ENCODE results near the gene CCND1.

CCND1 gene

GRCh38 chr11:69635804-69636511 is 5.0 kb upstream of the CCND1 start:
- H3K4me3 ChIP-seq (ENCODE audit: control insufficient read depth, low read depth, low read length) = peak overlapping the region; percentile 25
- DNase-seq (ENCODE audit: low read depth) = no peak
- no peak for TF ChIP-seq CTCF (conservative IDR thresholded peaks at IDR 0.05; ENCODE audit: control insufficient read depth, insufficient read depth, low read depth, low read length)

GRCh38 chr11:69636512-69637197 is 4.3 kb upstream of the CCND1 start:
- DNase-seq (ENCODE audit: low read depth) = peak; percentile 87
- TF ChIP-seq CTCF (conservative IDR thresholded peaks at IDR 0.05; ENCODE audit: control insufficient read depth, insufficient read depth, low read depth, low read length) = no peak
- H3K4me3 ChIP-seq (ENCODE audit: control insufficient read depth, low read depth, low read length) = peak overlapping the region; percentile 25

DNA sequence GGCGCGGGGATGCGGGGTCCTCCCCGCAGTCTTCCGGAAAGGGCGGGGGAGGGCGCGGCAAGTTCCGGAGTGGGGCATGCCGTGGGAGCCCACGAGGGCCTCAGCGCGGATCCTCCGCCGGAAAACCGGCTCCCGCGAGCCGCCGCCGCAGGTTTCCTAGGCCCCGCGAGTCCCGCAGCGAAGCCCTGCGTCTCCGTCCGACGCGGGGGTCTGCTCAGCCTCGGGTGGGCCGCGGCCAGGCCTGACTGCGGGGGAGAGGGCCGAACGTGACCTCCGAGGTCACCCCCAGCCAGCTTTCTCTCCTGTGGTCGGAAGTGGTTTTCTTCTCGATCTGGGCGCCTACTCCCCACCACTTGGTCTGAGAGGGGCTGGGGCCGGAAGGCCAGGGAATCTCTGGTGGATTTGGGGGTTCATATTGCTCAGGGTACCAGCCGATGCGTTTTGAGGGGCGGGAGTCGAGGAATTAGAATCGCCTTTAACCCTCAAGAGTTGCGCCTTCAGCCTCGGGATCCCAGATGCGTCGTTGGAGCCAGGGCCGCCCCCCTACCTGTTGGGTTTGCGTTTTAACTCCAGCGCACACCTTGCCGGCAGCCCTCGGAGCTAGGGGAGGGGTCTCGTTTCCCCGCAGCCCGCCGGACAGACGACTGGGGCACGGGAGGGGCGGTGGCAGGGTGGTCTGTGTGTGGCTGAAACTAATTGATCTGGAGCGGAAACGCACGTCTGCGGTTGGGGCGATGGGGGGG is 3.6 kb upstream of the CCND1 start:
- DNase-seq (ENCODE audit: low read depth) = no peak
- no peak for TF ChIP-seq CTCF (conservative IDR thresholded peaks at IDR 0.05; ENCODE audit: control insufficient read depth, insufficient read depth, low read depth, low read length)
- peak overlapping the region; percentile 99 for H3K4me3 ChIP-seq (ENCODE audit: control insufficient read depth, low read depth, low read length)

GRCh38 chr11:69637941-69638871 is 2.8 kb upstream of the CCND1 start:
- H3K4me3 ChIP-seq (ENCODE audit: control insufficient read depth, low read depth, low read length) = peak overlapping the region; percentile 99
- no peak for TF ChIP-seq CTCF (conservative IDR thresholded peaks at IDR 0.05; ENCODE audit: control insufficient read depth, insufficient read depth, low read depth, low read length)
- DNase-seq (ENCODE audit: low read depth) = peak; percentile 70

- peak; percentile 96 for DNase-seq (ENCODE audit: low read depth)
- H3K4me3 ChIP-seq (ENCODE audit: control insufficient read depth, low read depth, low read length) = peak overlapping the region; percentile 99
- TF ChIP-seq CTCF (conservative IDR thresholded peaks at IDR 0.05; ENCODE audit: control insufficient read depth, insufficient read depth, low read depth, low read length) = no peak
These were observed 1.8 kb upstream of the CCND1 start for GRCh38 chr11:69638941-69639681.
